Osteoblast (primary cell): ENCODE measurements around the gene TRPM7. TPM values are rescaled to one million over a fixed set of nuclear protein-coding genes. Genes with fewer than 3 reads are reported as not detected.

Experiments
- DNase-seq: peaks from one replicate; pipeline ENCODE4 v3.0.0; 2011; ENCODE audit warnings: low spot score, mixed read lengths; ENCODE audit not compliant: insufficient read length; ENCODE audit errors: missing footprints
- H2AFZ ChIP-seq: 2 replicates; pipeline ENCODE4 v1.6.0; 2011; ENCODE audit warnings: mild to moderate bottlenecking, low read length
- H3K27ac ChIP-seq: 2 replicates; pipeline ENCODE4 v1.5.1; 2011; ENCODE audit warnings: mild to moderate bottlenecking, low read depth, low read length, moderate library complexity
- H3K27me3 ChIP-seq: 2 replicates; pipeline ENCODE4 v1.6.0; 2012; ENCODE audit warnings: mild to moderate bottlenecking, control low read depth, inconsistent platforms, low read length, moderate library complexity; ENCODE audit not compliant: insufficient read depth
- H3K36me3 ChIP-seq: 2 replicates; pipeline ENCODE4 v1.5.1; 2011; ENCODE audit warnings: mild to moderate bottlenecking, low read length, control low read depth, moderate library complexity; ENCODE audit not compliant: insufficient read depth
- H3K4me1 ChIP-seq: 2 replicates; pipeline ENCODE4 v1.5.1; 2011; ENCODE audit warnings: mild to moderate bottlenecking, low read length, control low read depth, moderate library complexity; ENCODE audit not compliant: insufficient read depth
- H3K4me2 ChIP-seq: 2 replicates; pipeline ENCODE4 v1.6.0; 2011; ENCODE audit warnings: mild to moderate bottlenecking, low read length; ENCODE audit not compliant: insufficient read depth
- H3K4me3 ChIP-seq: fragments of 200-600 bp; sonication (generic); 3 replicates; pipeline ENCODE4 v1.5.1; 2012; ENCODE audit warnings: mild to moderate bottlenecking, low read length, inconsistent platforms; ENCODE audit not compliant: insufficient read depth
- H3K79me2 ChIP-seq: 2 replicates; pipeline ENCODE4 v1.6.0; 2012; ENCODE audit warnings: mild to moderate bottlenecking, low read length, control low read depth, inconsistent platforms; ENCODE audit not compliant: insufficient read depth
- H3K9me3 ChIP-seq: 2 replicates; pipeline ENCODE4 v1.5.1; 2011; ENCODE audit warnings: low read depth, low read length, control low read depth
- H4K20me1 ChIP-seq: 2 replicates; pipeline ENCODE4 v1.6.0; 2012; ENCODE audit warnings: mild to moderate bottlenecking, low read length, control low read depth; ENCODE audit not compliant: insufficient read depth
- total RNA-seq: library from RNA; depleted of rRNA; stranded (reverse); fragments of >200 nt; gene quantifications from 2 replicates; pipeline ENCODE4 v1.2.3, GENCODE V29; 2012
- TF ChIP-seq, protein P1 (sequence below): IDR thresholded peaks from 2 replicates; pipeline ENCODE4 v1.5.1; 2011; ENCODE audit warnings: mild to moderate bottlenecking, low read depth, low read length, moderate library complexity; ENCODE audit errors: extremely low read depth

The TRPM7 gene
- total RNA-seq, 1 donor = 116 TPM

DNA sequence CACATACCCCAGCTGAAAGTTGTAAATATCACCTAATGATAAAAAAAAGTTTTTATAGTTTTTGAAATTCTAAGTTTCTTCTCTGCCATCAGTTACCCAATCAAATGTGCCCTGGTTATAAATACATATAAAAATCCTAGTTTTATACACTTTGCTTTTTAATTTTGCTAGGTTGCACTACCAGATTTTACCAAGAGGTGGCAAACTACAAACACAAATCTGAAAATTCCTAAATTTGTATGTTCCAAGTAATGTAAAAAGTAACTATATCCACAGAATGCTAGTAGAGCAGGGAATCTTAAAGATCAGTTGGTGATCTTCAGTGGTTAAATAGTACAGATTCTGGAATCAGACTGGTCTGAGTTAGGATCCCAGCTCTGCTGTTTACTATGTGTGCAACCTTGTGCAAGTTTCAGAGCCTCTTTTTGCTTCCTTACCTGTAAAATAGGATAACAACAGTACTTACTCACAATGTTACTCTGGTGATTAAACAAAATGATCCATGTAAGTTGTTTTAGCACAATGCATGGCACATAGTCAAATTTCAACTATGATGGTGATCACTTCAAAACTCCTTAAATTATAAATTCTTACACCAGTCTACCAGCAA is 11.0 kb downstream of the TRPM7 start:
- no peak for DNase-seq
- Histone ChIP-seq H3K27ac (peak overlapping the region; percentile 3), H3K4me3 (no peak overlapping the region), H3K9me3 (no peaks in the 10 kb centered on the region), H2AFZ (no peak overlapping the region), H3K36me3 (no peaks in the 10 kb centered on the region), H3K4me1 (peaks cover 9% of the 10 kb centered on the region), H3K27me3 (no peaks in the 10 kb centered on the region), H3K4me2 (no peak overlapping the region), H4K20me1 (peaks cover 16% of the 10 kb centered on the region), H3K79me2 (peaks cover 92% of the 10 kb centered on the region)
- TF ChIP-seq, protein P1, sequence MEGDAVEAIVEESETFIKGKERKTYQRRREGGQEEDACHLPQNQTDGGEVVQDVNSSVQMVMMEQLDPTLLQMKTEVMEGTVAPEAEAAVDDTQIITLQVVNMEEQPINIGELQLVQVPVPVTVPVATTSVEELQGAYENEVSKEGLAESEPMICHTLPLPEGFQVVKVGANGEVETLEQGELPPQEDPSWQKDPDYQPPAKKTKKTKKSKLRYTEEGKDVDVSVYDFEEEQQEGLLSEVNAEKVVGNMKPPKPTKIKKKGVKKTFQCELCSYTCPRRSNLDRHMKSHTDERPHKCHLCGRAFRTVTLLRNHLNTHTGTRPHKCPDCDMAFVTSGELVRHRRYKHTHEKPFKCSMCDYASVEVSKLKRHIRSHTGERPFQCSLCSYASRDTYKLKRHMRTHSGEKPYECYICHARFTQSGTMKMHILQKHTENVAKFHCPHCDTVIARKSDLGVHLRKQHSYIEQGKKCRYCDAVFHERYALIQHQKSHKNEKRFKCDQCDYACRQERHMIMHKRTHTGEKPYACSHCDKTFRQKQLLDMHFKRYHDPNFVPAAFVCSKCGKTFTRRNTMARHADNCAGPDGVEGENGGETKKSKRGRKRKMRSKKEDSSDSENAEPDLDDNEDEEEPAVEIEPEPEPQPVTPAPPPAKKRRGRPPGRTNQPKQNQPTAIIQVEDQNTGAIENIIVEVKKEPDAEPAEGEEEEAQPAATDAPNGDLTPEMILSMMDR = peak; percentile 73

GRCh38 chr15:50670115-50670514 is 16.5 kb downstream of the TRPM7 start:
- no peaks in the 10 kb centered on the region for H3K36me3 ChIP-seq
- no peaks in the 10 kb centered on the region for H3K4me1 ChIP-seq
- no peak overlapping the region for H3K27ac ChIP-seq
- peaks cover 8% of the 10 kb centered on the region for H4K20me1 ChIP-seq
- no peak for DNase-seq
- no peak overlapping the region for H3K4me2 ChIP-seq
- no peak overlapping the region for H2AFZ ChIP-seq
- TF ChIP-seq, protein P1 = no peak
- no peaks in the 10 kb centered on the region for H3K9me3 ChIP-seq
- no peak overlapping the region for H3K4me3 ChIP-seq
- peaks cover 90% of the 10 kb centered on the region for H3K79me2 ChIP-seq
- no peaks in the 10 kb centered on the region for H3K27me3 ChIP-seq

DNA sequence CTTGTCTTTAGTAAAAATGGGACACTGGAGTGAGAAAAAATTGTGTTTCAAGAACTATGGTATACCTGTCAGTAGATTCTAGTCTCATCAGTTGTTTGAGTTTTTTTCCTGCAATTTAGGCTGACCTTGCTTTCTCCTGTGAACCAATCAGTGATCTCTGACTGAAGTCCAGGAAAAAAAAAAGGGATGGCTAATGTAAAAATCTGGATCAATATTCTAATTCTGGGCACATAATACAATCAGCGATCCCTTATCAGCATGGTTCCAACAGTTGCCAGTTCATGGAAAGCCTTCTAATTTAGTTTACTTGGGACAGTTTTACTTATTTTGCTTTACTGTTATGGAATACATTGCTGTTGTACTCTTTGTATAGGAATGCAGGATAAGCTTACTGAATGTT is 17.0 kb downstream of the TRPM7 start:
- Histone ChIP-seq H3K4me1 (no peaks in the 10 kb centered on the region), H3K27ac (no peak overlapping the region), H4K20me1 (peaks cover 8% of the 10 kb centered on the region), H2AFZ (no peak overlapping the region), H3K27me3 (no peaks in the 10 kb centered on the region), H3K9me3 (no peaks in the 10 kb centered on the region), H3K4me2 (no peak overlapping the region), H3K36me3 (no peaks in the 10 kb centered on the region), H3K79me2 (peaks cover 90% of the 10 kb centered on the region), H3K4me3 (no peak overlapping the region)
- no peak for DNase-seq
- TF ChIP-seq, protein P1 = no peak

GRCh38 chr15:50665938-50666337 is 20.7 kb downstream of the TRPM7 start:
- DNase-seq = no peak
- Histone ChIP-seq H3K36me3 (peaks cover 12% of the 10 kb centered on the region), H3K9me3 (no peaks in the 10 kb centered on the region), H3K79me2 (peaks cover 92% of the 10 kb centered on the region), H3K4me3 (no peak overlapping the region), H2AFZ (no peak overlapping the region), H3K4me1 (no peaks in the 10 kb centered on the region), H3K27ac (no peak overlapping the region), H3K4me2 (no peak overlapping the region), H4K20me1 (peaks cover 8% of the 10 kb centered on the region), H3K27me3 (no peaks in the 10 kb centered on the region)
- TF ChIP-seq, protein P1 = no peak
